Mucosa of stomach (tissue), 1 donor: Measurements from ENCODE around the gene PGAM1.

ENCODE experiments used
- H3K27me3 ChIP-seq: one replicate; pipeline ENCODE4 v1.7.0; 2013; ENCODE audit warnings: mild to moderate bottlenecking, low read length; ENCODE audit not compliant: control insufficient read depth, insufficient read depth
- H3K36me3 ChIP-seq: one replicate; pipeline ENCODE4 v1.7.0; 2013; ENCODE audit warnings: low read length; ENCODE audit not compliant: control insufficient read depth, insufficient read depth
- H3K4me1 ChIP-seq: one replicate; pipeline ENCODE4 v1.7.0; 2013; ENCODE audit warnings: mild to moderate bottlenecking, low read length; ENCODE audit not compliant: control insufficient read depth, insufficient read depth
- H3K4me3 ChIP-seq: one replicate; pipeline ENCODE4 v1.7.0; 2013; ENCODE audit warnings: low read length
- H3K9ac ChIP-seq: one replicate; pipeline ENCODE4 v1.7.0; 2013; ENCODE audit warnings: mild to moderate bottlenecking, low read length, moderate library complexity
- H3K9me3 ChIP-seq: one replicate; pipeline ENCODE4 v1.7.0; 2013; ENCODE audit warnings: mild to moderate bottlenecking, low read length, moderate library complexity; ENCODE audit not compliant: control insufficient read depth
- donor health status: Pancreatic carcinoma.

Gene PGAM1

GRCh38 chr10:97450828-97451227 is 24.8 kb downstream of the PGAM1 start:
- Histone ChIP-seq H3K36me3 (no peaks in the 10 kb centered on the region), H3K4me1 (peaks cover 23% of the 10 kb centered on the region), H3K9ac (no peak overlapping the region)

GRCh38 chr10:97451605-97452004 is 25.6 kb downstream of the PGAM1 start:
- peaks cover 23% of the 10 kb centered on the region for H3K4me1 ChIP-seq
- H3K4me3 ChIP-seq: no peak overlapping the region
- no peaks in the 10 kb centered on the region for H3K9me3 ChIP-seq
- H3K9ac ChIP-seq: no peak overlapping the region
- H3K36me3 ChIP-seq: peaks cover 2% of the 10 kb centered on the region
- no peaks in the 10 kb centered on the region for H3K27me3 ChIP-seq

More at GRCh38 chr10:97450828-97451227, 24.8 kb downstream of the PGAM1 start:
- Histone ChIP-seq H3K4me3 (no peak overlapping the region), H3K27me3 (no peaks in the 10 kb centered on the region), H3K9me3 (no peaks in the 10 kb centered on the region)

- H3K27me3 ChIP-seq: no peaks in the 10 kb centered on the region
- H3K36me3 ChIP-seq: peaks cover 7% of the 10 kb centered on the region
- no peak overlapping the region for H3K4me3 ChIP-seq
These were observed 26.4 kb downstream of the PGAM1 start for GRCh38 chr10:97452352-97452751.

GRCh38 chr10:97454330-97455036 is 28.5 kb downstream of the PGAM1 start:
- H3K4me1 ChIP-seq: peaks cover 8% of the 10 kb centered on the region
- no peaks in the 10 kb centered on the region for H3K27me3 ChIP-seq
- no peak overlapping the region for H3K9ac ChIP-seq
- peaks cover 19% of the 10 kb centered on the region for H3K36me3 ChIP-seq
- H3K9me3 ChIP-seq: no peaks in the 10 kb centered on the region
- no peak overlapping the region for H3K4me3 ChIP-seq

More at GRCh38 chr10:97452352-97452751, 26.4 kb downstream of the PGAM1 start:
- no peak overlapping the region for H3K9ac ChIP-seq
- no peaks in the 10 kb centered on the region for H3K9me3 ChIP-seq
- peaks cover 19% of the 10 kb centered on the region for H3K4me1 ChIP-seq

- peaks cover 23% of the 10 kb centered on the region for H3K36me3 ChIP-seq
- H3K4me3 ChIP-seq: no peak overlapping the region
- no peaks in the 10 kb centered on the region for H3K27me3 ChIP-seq
- H3K4me1 ChIP-seq: peaks cover 8% of the 10 kb centered on the region
- no peaks in the 10 kb centered on the region for H3K9me3 ChIP-seq
- no peak overlapping the region for H3K9ac ChIP-seq
These were observed 30.2 kb downstream of the PGAM1 start for GRCh38 chr10:97456034-97456685.

- no peak overlapping the region for H3K9ac ChIP-seq
- H3K9me3 ChIP-seq: no peaks in the 10 kb centered on the region
- peaks cover 23% of the 10 kb centered on the region for H3K36me3 ChIP-seq
- no peak overlapping the region for H3K4me3 ChIP-seq
- no peaks in the 10 kb centered on the region for H3K27me3 ChIP-seq
- peaks cover 8% of the 10 kb centered on the region for H3K4me1 ChIP-seq
These were observed 30.7 kb downstream of the PGAM1 start for GRCh38 chr10:97456686-97457065.

GRCh38 chr10:97459111-97459510 is 33.1 kb downstream of the PGAM1 start:
- peaks cover 23% of the 10 kb centered on the region for H3K36me3 ChIP-seq
- peaks cover 8% of the 10 kb centered on the region for H3K4me1 ChIP-seq
- no peak overlapping the region for H3K9ac ChIP-seq
- H3K4me3 ChIP-seq: no peak overlapping the region
- no peaks in the 10 kb centered on the region for H3K27me3 ChIP-seq
- H3K9me3 ChIP-seq: no peaks in the 10 kb centered on the region

GRCh38 chr10:97459933-97460332 is 33.9 kb downstream of the PGAM1 start:
- Histone ChIP-seq H3K9ac (no peak overlapping the region), H3K36me3 (peaks cover 23% of the 10 kb centered on the region), H3K27me3 (no peaks in the 10 kb centered on the region), H3K4me3 (no peak overlapping the region), H3K4me1 (peaks cover 3% of the 10 kb centered on the region), H3K9me3 (no peaks in the 10 kb centered on the region)

GRCh38 chr10:97462309-97462708 is 36.3 kb downstream of the PGAM1 start:
- H3K4me1 ChIP-seq: no peaks in the 10 kb centered on the region
- no peaks in the 10 kb centered on the region for H3K9me3 ChIP-seq
- peaks cover 22% of the 10 kb centered on the region for H3K36me3 ChIP-seq
- H3K9ac ChIP-seq: no peak overlapping the region
- H3K27me3 ChIP-seq: no peaks in the 10 kb centered on the region
- H3K4me3 ChIP-seq: no peak overlapping the region

GRCh38 chr10:97463363-97464132 is 37.6 kb downstream of the PGAM1 start:
- Histone ChIP-seq H3K4me1 (no peaks in the 10 kb centered on the region), H3K36me3 (peaks cover 23% of the 10 kb centered on the region), H3K9me3 (no peaks in the 10 kb centered on the region), H3K4me3 (no peak overlapping the region), H3K9ac (no peak overlapping the region), H3K27me3 (no peaks in the 10 kb centered on the region)

- no peak overlapping the region for H3K4me3 ChIP-seq
- no peaks in the 10 kb centered on the region for H3K4me1 ChIP-seq
- H3K36me3 ChIP-seq: peaks cover 16% of the 10 kb centered on the region
- H3K27me3 ChIP-seq: no peaks in the 10 kb centered on the region
- H3K9ac ChIP-seq: no peak overlapping the region
- no peaks in the 10 kb centered on the region for H3K9me3 ChIP-seq
These were observed 38.2 kb downstream of the PGAM1 start for GRCh38 chr10:97464226-97464625.

GRCh38 chr10:97465982-97466381 is 40.0 kb downstream of the PGAM1 start:
- H3K27me3 ChIP-seq: no peaks in the 10 kb centered on the region
- H3K36me3 ChIP-seq: peaks cover 18% of the 10 kb centered on the region

More at GRCh38 chr10:97465982-97466381, 40.0 kb downstream of the PGAM1 start:
- no peaks in the 10 kb centered on the region for H3K4me1 ChIP-seq
- no peaks in the 10 kb centered on the region for H3K9me3 ChIP-seq
- no peak overlapping the region for H3K9ac ChIP-seq
- H3K4me3 ChIP-seq: no peak overlapping the region
